Measurements from ENCODE around the gene MYRIP.
"Not testable (repeated sequence)": the region's sequence is repeated elsewhere in the genome, so short reads cannot be mapped to it uniquely, and the experiment has no call there.

Gene MYRIP

DNA sequence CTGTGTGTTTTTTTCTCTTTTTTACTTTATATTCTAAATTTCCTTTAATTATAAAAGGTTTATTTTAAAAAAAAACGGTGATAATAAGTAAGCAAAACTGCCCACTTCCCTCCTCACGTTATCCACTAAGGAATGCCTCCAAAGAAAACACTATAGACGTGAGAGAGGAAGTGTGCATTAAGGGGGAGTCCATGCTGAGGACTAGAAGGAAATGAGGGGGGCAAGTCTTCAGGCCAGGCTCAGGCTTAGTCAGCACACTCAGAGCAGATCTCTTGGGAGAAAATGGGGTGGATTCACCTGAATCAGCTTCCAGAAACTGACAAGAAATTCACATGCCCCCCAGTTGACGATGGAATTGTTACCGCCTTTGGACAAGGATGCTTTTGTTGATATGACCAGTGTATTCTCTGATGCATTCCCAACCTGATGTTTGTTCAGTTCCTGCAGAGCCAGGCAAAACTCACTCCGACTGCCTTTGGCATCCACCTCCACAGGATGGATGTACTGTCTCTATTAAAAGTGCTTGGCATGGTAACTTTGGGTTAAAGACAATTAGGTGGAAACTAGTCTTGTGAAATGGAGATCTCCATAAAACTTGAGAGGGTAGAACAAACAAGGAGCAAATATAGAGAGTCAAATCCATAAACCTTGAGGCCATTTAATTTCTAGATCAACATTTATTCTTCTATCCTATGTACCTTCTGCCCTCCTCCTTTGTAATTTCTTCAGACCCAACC is 167.8 kb downstream of the MYRIP start:
- DNase-seq = no peak

- no peak for DNase-seq
These were observed 168.9 kb downstream of the MYRIP start for GRCh38 chr3:39978308-39978707.

- no peak for DNase-seq
These were observed 170.6 kb downstream of the MYRIP start for GRCh38 chr3:39980058-39980457.

DNA sequence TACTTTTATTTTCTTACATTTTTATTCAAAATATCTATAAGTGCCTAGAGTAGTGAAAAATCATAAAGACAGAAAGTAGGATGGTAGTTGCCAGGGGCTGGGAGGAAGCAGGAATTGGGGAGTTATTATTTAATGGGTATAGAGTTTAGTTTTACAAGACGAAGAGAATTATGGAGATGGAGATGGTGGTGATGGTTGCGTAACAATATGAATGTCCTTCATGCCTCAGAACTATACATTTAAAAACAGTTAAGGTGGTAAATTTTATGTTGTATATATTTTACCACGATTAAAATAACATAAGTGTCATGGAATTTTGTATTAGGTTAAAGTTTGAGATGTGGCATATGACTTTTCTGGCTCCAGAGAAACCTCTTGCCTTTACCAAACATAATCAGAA is 171.4 kb downstream of the MYRIP start:
- DNase-seq = no peak

GRCh38 chr3:39981547-39982184 is 172.3 kb downstream of the MYRIP start:
- DNase-seq = no peak

DNA sequence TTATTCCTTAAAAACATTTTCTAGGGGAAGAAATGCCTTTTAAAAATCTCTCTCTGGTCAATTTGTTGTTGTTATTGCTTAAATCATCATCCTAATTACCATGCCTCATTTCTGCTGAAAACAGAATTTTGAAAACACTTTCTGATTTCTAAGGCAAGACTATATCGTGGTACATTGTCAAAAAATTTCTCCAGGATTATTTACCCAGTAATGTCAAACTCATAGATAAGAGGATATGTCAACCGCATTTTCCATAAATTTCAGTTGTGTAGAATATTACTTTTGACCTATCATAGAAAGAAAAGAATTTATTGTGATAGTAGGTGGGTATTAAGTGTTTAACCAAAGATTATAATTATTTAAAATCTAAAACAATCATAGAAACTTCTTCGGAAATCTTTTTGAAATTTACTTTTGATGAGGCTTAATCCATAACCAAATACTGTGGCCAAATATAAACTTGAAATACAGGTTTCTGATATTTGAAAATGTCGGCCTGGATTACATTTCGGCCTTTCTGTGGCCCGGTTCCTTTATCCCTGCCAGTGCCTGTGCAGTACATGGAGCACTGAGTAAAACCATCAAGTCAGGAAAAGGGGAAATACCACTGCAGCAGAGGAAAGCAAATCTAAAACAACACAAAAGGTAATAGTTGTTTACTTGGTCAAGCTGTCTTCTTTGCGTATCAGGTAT is 173.4 kb downstream of the MYRIP start:
- no peak for DNase-seq

GRCh38 chr3:39989746-39990145 is 180.3 kb downstream of the MYRIP start:
- DNase-seq = no peak

GRCh38 chr3:39990532-39990931 is 181.1 kb downstream of the MYRIP start:
- no peak for DNase-seq

DNA sequence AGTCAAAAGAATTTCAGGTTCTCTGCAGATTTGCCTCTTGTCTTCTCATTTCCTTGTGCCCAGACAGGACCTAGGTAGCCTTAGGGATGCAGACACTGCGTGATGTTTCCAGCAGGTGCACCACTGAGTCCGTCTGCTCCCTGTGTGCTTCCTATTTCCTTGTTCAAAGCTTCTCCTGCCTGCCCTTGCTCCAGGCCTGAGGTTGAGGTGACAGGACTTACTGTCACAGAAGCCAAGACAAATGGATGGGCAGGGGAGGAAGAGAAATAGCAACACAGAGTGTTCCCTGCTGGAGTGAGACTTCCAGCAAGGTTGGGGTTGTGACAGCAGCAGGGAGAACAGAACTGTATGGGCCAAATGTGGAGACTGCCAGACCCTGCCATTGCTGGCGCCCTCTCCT is 199.4 kb downstream of the MYRIP start:
- DNase-seq = no peak

- DNase-seq = no peak
These were observed 200.6 kb downstream of the MYRIP start for GRCh38 chr3:40009991-40010390.

GRCh38 chr3:40012381-40012780 is 203.0 kb downstream of the MYRIP start:
- no peak for DNase-seq

GRCh38 chr3:40016391-40016790 is 207.0 kb downstream of the MYRIP start:
- no peak for DNase-seq

DNA sequence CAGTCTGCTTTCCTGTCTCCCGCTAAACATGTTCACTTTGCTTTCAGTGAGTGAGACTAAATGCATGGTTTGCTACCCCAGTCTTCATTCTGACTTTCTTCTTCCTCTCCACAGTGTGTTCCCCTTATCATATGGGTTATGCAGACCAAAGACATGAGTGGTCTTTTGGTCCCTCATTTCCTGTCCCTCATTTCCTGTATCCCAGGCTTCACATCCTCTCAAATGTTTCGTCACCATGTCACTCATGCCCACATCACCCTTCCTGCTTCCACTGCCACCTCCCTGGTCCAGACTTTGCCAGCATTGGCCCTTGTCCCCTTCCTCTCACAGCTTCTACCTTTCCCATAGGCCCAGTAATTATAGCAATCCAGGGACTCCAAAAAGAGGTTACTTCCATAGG is 209.0 kb downstream of the MYRIP start:
- DNase-seq = no peak

DNA sequence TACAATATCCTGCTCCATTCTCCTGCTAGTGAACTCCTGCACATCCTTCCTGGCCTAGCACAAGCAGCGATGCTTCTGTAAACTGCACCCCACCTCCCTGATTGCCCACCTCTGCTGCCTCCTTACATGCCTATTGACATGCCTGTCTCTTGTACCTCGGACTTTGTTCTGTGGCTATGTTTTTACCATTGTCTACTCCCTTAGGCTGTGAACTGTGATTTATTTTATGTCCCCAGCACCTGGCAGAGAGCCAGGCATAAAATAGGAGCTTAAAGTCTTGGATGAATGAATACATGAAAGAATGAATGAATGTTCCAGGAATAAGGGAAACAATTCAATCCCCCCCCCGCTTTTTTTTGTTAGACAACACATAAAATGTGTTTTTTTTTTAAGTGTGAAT is 210.0 kb downstream of the MYRIP start:
- DNase-seq = no peak

GRCh38 chr3:40020689-40021088 is 211.3 kb downstream of the MYRIP start:
- no peak for DNase-seq

DNA sequence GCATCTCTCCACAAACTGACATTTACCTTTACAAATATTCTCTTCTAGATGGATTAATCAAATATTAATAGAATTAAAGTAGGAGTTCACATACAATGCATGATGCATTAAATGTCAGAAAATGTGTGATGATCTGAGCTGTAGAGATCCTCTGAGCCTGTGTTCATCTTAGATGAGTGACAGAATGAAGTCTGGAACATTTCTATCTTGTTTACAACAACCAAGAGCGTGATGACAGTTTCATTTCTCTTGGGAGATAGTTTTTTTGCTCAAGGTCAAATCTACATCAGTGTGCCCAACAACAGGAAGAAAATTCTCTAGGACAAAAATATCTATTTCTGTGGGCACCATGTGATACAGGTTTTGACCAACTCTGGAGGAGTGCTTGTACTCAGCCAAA is 211.9 kb downstream of the MYRIP start:
- DNase-seq = no peak

- no peak for DNase-seq
These were observed 213.0 kb downstream of the MYRIP start for GRCh38 chr3:40022297-40022827.

- DNase-seq = no peak
These were observed 215.1 kb downstream of the MYRIP start for GRCh38 chr3:40024526-40024925.

DNA sequence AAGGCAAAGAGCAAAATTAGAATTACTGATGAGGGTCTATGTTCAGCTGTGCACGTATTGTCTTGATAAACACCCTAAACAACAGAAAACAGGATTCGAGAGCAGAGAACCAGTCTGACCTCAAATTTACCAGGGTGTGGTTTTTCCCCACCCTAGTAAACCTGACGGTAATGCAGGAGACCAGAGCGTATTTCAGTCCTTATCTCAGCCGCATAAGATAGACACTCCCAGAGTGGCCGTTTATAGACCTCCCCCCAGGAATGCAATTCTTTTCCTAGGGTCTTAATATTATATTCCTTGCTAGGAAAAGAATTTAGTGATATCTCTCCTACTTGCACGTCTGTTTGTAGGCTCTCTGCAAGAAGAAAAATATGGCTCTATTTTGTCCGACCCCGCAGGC is 216.5 kb downstream of the MYRIP start:
- DNase-seq = not testable (repeated sequence)

DNA sequence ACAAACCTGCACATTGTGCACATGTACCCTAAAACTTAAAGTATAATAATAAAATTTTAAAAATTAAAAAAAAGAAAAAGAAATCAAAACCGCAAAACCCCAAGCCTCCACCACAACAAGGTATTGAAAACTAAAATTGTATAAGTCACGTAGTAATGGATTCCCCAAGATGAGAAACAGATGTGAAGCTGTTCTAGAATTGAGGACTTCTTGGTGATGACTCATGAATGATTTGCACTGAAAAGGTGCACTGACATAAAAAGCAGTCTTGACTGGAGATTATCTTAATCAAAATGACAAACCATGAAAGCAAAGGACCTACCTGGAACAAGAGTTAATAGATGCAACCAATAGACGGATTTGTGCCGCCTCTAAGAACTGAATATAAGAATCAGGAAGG is 225.8 kb downstream of the MYRIP start:
- no peak for DNase-seq

DNA sequence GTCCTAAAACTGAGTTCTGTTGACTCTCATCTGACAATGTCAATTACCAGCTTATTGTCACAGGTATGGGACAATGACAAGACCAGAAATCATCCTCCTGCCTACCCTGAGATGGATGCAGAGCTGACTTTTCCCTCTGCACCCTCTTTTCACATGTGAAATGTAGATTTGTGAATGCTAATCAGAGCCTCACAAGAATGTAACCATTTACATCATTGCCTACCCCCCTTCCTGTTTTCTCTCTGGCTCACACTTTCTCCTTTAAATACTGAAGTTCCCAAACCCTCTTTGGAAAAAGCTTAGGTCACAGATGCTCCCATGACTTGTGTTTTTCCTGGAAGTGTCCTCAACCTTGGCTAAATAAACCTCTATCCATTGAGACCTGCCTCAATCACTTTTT is 228.2 kb downstream of the MYRIP start:
- no peak for DNase-seq

- no peak for DNase-seq
These were observed 233.5 kb downstream of the MYRIP start for GRCh38 chr3:40042752-40043443.

DNA sequence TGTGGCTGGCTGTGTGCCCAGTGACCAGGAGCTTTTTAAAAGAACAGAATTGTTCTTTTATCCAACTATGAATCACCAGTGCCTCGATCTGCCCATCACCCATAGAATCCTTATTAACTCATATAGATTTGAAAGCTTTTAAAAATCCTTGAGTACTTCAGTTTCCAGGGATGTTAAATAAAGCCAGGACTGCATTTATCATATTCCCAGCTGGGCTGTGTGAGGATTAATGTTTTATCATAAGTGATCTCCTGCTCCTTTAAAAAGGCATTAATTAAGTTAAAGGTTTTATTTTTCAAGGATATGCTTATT is 234.0 kb downstream of the MYRIP start:
- DNase-seq = no peak

GRCh38 chr3:40044487-40044886 is 235.1 kb downstream of the MYRIP start:
- DNase-seq = no peak
